Endodermal cell (in vitro differentiated cells): Measurements from ENCODE around the gene SMG6. TPM values are rescaled to one million over a fixed set of nuclear protein-coding genes. Genes with fewer than 3 reads are reported as not detected.

Experiments used
- DNase-seq: peaks from one replicate; pipeline ENCODE4 v3.0.0-alpha.2; 2017
- H3K27ac ChIP-seq: 2 replicates; pipeline ENCODE4 v1.5.1; 2013; ENCODE audit warnings: mild to moderate bottlenecking, low read depth, low read length, moderate library complexity
- H3K27me3 ChIP-seq: 2 replicates; pipeline ENCODE4 v1.6.1; 2013; ENCODE audit warnings: mild to moderate bottlenecking, low read length, moderate library complexity; ENCODE audit not compliant: insufficient read depth, control insufficient read depth, poor library complexity, severe bottlenecking
- H3K36me3 ChIP-seq: 2 replicates; pipeline ENCODE4 v1.7.0; 2013; ENCODE audit warnings: mild to moderate bottlenecking, low read length, moderate library complexity; ENCODE audit not compliant: control insufficient read depth, insufficient read depth
- H3K4me1 ChIP-seq: one replicate; pipeline ENCODE4 v1.7.0; 2013; ENCODE audit warnings: low read length; ENCODE audit not compliant: control insufficient read depth, insufficient read depth
- H3K4me3 ChIP-seq: 2 replicates; pipeline ENCODE4 v1.5.1; 2013; ENCODE audit warnings: mild to moderate bottlenecking, low read length, moderate library complexity
- H3K9ac ChIP-seq: 2 replicates; pipeline ENCODE4 v1.6.1; 2013; ENCODE audit warnings: mild to moderate bottlenecking, low read length, moderate library complexity; ENCODE audit not compliant: poor library complexity, severe bottlenecking; ENCODE audit errors: extremely low read depth
- H3K9me3 ChIP-seq: 2 replicates; pipeline ENCODE4 v1.6.1; 2013; ENCODE audit warnings: mild to moderate bottlenecking, low read length, moderate library complexity; ENCODE audit not compliant: control insufficient read depth
- H3K27ac Mint-ChIP-seq: 2 replicates; pipeline ENCODE4 v1.8.0; 2020; ENCODE audit warnings: mixed read lengths
- H3K27me3 Mint-ChIP-seq: 2 replicates; pipeline ENCODE4 v1.8.0; 2021; ENCODE audit warnings: mild to moderate bottlenecking, mixed read lengths; ENCODE audit not compliant: insufficient read depth
- H3K36me3 Mint-ChIP-seq: 2 replicates; pipeline ENCODE4 v1.8.0; 2020; ENCODE audit warnings: low read depth, mixed read lengths
- H3K4me1 Mint-ChIP-seq: 2 replicates; pipeline ENCODE4 v1.8.0; 2020; ENCODE audit warnings: mixed read lengths
- H3K4me3 Mint-ChIP-seq: 2 replicates; pipeline ENCODE4 v1.8.0; 2020; ENCODE audit warnings: mild to moderate bottlenecking, moderate library complexity, mixed read lengths
- H3K9me3 Mint-ChIP-seq: 2 replicates; pipeline ENCODE4 v1.8.0; 2020; ENCODE audit warnings: mild to moderate bottlenecking, mixed read lengths
- CTCF ChIP-seq: fragments of 200-600 bp; sonication (generic); conservative IDR thresholded peaks from 2 replicates; pipeline ENCODE4 v1.5.0; 2021; ENCODE audit warnings: antibody characterized with exemption, mild to moderate bottlenecking
- WGBS, 2 experiments: methylation state at CpG; one replicate each; pipeline versions ENCODE4 v1.1.5 to v1.1.7; 2013; ENCODE audit warnings: missing lambda C conversion rate in 2 of 2, mixed read lengths in 1 of 2; ENCODE audit not compliant: insufficient coverage in 1 of 2, insufficient read length in 1 of 2; 5-methylcytosine and 5-hydroxymethylcytosine counted together
- total RNA-seq, 2 donors: library from RNA; stranded (reverse); fragmentation: NEBNext Ultra II Directional in 1 of 2; extraction: Animal tissue kit (Norgen Biotek cat#: 25700) in 1 of 2; gene quantifications; 2 replicates in 1 of 2; 3 replicates in 1 of 2; pipeline ENCODE4 v1.2.1, GENCODE V29; 2021

SMG6 gene
- total RNA-seq, 2 donors from 2014 or later, result 44.3 to 56.7 TPM

GRCh38 chr17:2210726-2211125, 92.9 kb downstream of the SMG6 start:
- DNase-seq, result no peak
- no peaks in the 10 kb centered on the region for H3K27me3 ChIP-seq
- 98% methylated on average over 2 of the region's 2 CpGs; no CpG with 5 or more reads in 1 of the 2 experiments for WGBS, 2 experiments
- Mint-ChIP-seq H3K4me3 (no peak overlapping the region), H3K27me3 (no peaks in the 10 kb centered on the region), H3K9me3 (no peaks in the 10 kb centered on the region), H3K27ac (no peak overlapping the region), H3K4me1 (peaks cover 22% of the 10 kb centered on the region), H3K36me3 (peaks cover 32% of the 10 kb centered on the region)
- no peak for TF ChIP-seq CTCF
- H3K4me3 ChIP-seq, result no peak overlapping the region
- H3K4me1 ChIP-seq, result peaks cover 13% of the 10 kb centered on the region
- H3K9ac ChIP-seq, result no peak overlapping the region
- H3K36me3 ChIP-seq, result peaks cover 30% of the 10 kb centered on the region
- H3K9me3 ChIP-seq, result no peaks in the 10 kb centered on the region
- no peak overlapping the region for H3K27ac ChIP-seq

GRCh38 chr17:2207815-2208515, 95.6 kb downstream of the SMG6 start:
- no peaks in the 10 kb centered on the region for H3K9me3 Mint-ChIP-seq
- TF ChIP-seq CTCF, result no peak
- H3K4me1 Mint-ChIP-seq, result peaks cover under 1% of the 10 kb centered on the region
- peak overlapping the region; percentile 70 for H3K27ac Mint-ChIP-seq
- Histone ChIP-seq H3K4me1 (peaks cover 3% of the 10 kb centered on the region), H3K9me3 (no peaks in the 10 kb centered on the region), H3K9ac (no peak overlapping the region), H3K27ac (no peak overlapping the region), H3K27me3 (no peaks in the 10 kb centered on the region), H3K36me3 (peaks cover 49% of the 10 kb centered on the region), H3K4me3 (no peak overlapping the region)
- H3K36me3 Mint-ChIP-seq, result peaks cover 30% of the 10 kb centered on the region
- no peaks in the 10 kb centered on the region for H3K27me3 Mint-ChIP-seq
- WGBS, 2 experiments, result 91 to 93% methylated on average over 7 to 10 of the region's 12 CpGs
- H3K4me3 Mint-ChIP-seq, result no peak overlapping the region
- no peak for DNase-seq

GRCh38 chr17:2204393-2204792, 99.2 kb downstream of the SMG6 start:
- H3K4me1 Mint-ChIP-seq, result peaks cover 4% of the 10 kb centered on the region
- no peak overlapping the region for H3K9ac ChIP-seq
- no peaks in the 10 kb centered on the region for H3K9me3 ChIP-seq
- no peak for DNase-seq
- 88 to 93% methylated on average over 5 to 7 of the region's 7 CpGs for WGBS, 2 experiments
- H3K36me3 ChIP-seq, result peaks cover 38% of the 10 kb centered on the region
- no peak overlapping the region for H3K27ac Mint-ChIP-seq
- H3K9me3 Mint-ChIP-seq, result no peaks in the 10 kb centered on the region
- H3K27me3 Mint-ChIP-seq, result no peaks in the 10 kb centered on the region
- H3K4me3 ChIP-seq, result no peak overlapping the region
- H3K27me3 ChIP-seq, result no peaks in the 10 kb centered on the region
- H3K27ac ChIP-seq, result no peak overlapping the region
- no peak for TF ChIP-seq CTCF
- no peak overlapping the region for H3K4me3 Mint-ChIP-seq
- peaks cover 5% of the 10 kb centered on the region for H3K4me1 ChIP-seq
- H3K36me3 Mint-ChIP-seq, result peaks cover 24% of the 10 kb centered on the region
